Caco-2 (cell line): ENCODE measurements around the gene PPP2R5D. TPM values are rescaled to one million over a fixed set of nuclear protein-coding genes. Genes with fewer than 3 reads are reported as not detected.

Source experiments
- BruUV-seq: library from RNA; stranded (reverse); fragments of 400-500 nt; replicated peaks from 2 replicates; lab custom pipeline; 2021; lab: Mats Ljungman, UMichigan
- CTCF ChIA-PET: fragments of 300-600 bp; sonication (Branson Sonifier 250); formaldehyde crosslinking; loops from one replicate; lab custom pipeline; 2022; ENCODE audit warnings: antibody characterized with exemption; lab: Charles Lee
- POLR2A ChIA-PET: fragments of 300-600 bp; sonication (Branson Sonifier 250); formaldehyde crosslinking; loops from one replicate; lab custom pipeline; 2022; ENCODE audit warnings: antibody characterized with exemption; lab: Charles Lee
- DNase-seq, 2 experiments: peaks; one replicate each; pipeline versions ENCODE4 v3.0.0 to v3.0.0-alpha.2; 2020 to 2022
- H3K27me3 ChIP-seq: replicated peaks from 2 replicates; pipeline ENCODE4 v1.6.0; 2011; ENCODE audit warnings: low read length; ENCODE audit not compliant: control insufficient read depth, insufficient read depth
- H3K36me3 ChIP-seq: 2 replicates; pipeline ENCODE4 v1.5.1; 2011; ENCODE audit warnings: low read length; ENCODE audit not compliant: control insufficient read depth, insufficient read depth
- H3K4me1 ChIP-seq: fragments of 250-450 bp; sonication (Bioruptor Pico); 2 replicates; pipeline ENCODE4 v1.5.1; 2020; ENCODE audit warnings: mild to moderate bottlenecking
- H3K4me3 ChIP-seq: 2 replicates; pipeline ENCODE4 v1.5.1; 2011; ENCODE audit warnings: low read depth, mild to moderate bottlenecking, control low read depth, low read length
- H3K9me3 ChIP-seq: fragments of 250-450 bp; sonication (Bioruptor Pico); 2 replicates; pipeline ENCODE4 v1.5.1; 2020; ENCODE audit warnings: mild to moderate bottlenecking, moderate library complexity
- H3K27ac Mint-ChIP-seq: one replicate; pipeline ENCODE4 v1.8.0; 2022; ENCODE audit warnings: mixed read lengths; ENCODE audit not compliant: unreplicated experiment
- H3K27me3 Mint-ChIP-seq: one replicate; pipeline ENCODE4 v1.8.0; 2022; ENCODE audit warnings: mixed read lengths; ENCODE audit not compliant: insufficient read depth, unreplicated experiment
- H3K36me3 Mint-ChIP-seq: one replicate; pipeline ENCODE4 v1.8.0; 2022; ENCODE audit warnings: mild to moderate bottlenecking, mixed read lengths; ENCODE audit not compliant: insufficient read depth, unreplicated experiment
- H3K4me1 Mint-ChIP-seq: one replicate; pipeline ENCODE4 v1.8.0; 2022; ENCODE audit warnings: low read depth, mixed read lengths; ENCODE audit not compliant: unreplicated experiment
- H3K4me3 Mint-ChIP-seq: one replicate; pipeline ENCODE4 v1.8.0; 2022; ENCODE audit warnings: mild to moderate bottlenecking, moderate library complexity, mixed read lengths; ENCODE audit not compliant: unreplicated experiment
- H3K9me3 Mint-ChIP-seq: one replicate; pipeline ENCODE4 v1.8.0; 2022; ENCODE audit warnings: mixed read lengths; ENCODE audit not compliant: unreplicated experiment
- CTCF ChIP-seq, 2 experiments: fragments of 200-600 bp in 1 of 2; IDR thresholded peaks; 1 replicate in 1 of 2; 2 replicates in 1 of 2; pipeline versions ENCODE4 v1.5.1 to v1.8.0; 2011 to 2022; ENCODE audit warnings: antibody characterized with exemption in 1 of 2, control low read depth in 1 of 2, inconsistent platforms in 1 of 2, low read depth in 1 of 2, low read length in 1 of 2, mild to moderate bottlenecking in 1 of 2, moderate library complexity in 1 of 2; ENCODE audit not compliant: insufficient read depth in 1 of 2, severe bottlenecking in 1 of 2, unreplicated experiment in 1 of 2
- intact Hi-C: fragments of 100-400 bp; cut with micrococcal nuclease; formaldehyde crosslinking; loops from one replicate; pipeline ENCODE4 v1.10.0; 2022; ENCODE audit not compliant: unreplicated experiment
- total RNA-seq: library from RNA; stranded (reverse); gene quantifications from 2 replicates; pipeline ENCODE4 v1.2.3, GENCODE V29; 2022

Gene PPP2R5D
- total RNA-seq, 1 experiment from 2014 or later: 45.0 TPM

DNA sequence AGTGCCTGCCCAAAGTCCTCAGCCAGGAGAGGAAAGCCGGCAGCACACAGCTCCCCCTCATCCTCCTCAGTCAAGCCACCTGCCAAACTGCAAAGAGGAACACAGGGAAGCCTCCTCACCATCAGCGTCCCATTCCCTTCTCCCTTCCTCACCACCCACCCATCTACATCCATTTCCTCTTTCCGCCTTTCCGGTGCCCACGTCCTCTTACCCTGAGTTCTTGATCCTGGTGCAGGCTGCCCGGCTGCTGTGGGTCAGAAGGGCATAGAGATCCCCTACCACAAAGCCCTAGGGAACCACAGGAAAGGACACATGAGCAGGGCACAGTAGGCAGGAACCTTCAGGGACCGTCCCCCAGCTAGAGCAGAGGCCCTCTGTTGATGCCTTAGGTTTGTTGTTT, 17.8 kb upstream of the PPP2R5D start:
- no peaks in the 10 kb centered on the region for H3K9me3 Mint-ChIP-seq
- 0 out of 2 replicates have a peak, but pooled peaks cover 6% of the 10 kb centered on the region for H3K4me1 ChIP-seq
- peaks cover 4% of the 10 kb centered on the region for H3K4me1 Mint-ChIP-seq
- ChIA-PET CTCF (interaction anchor here (1.6 kb wide), 1 partner anchor 18 kb away, joined by 3 read pairs; the partner anchor contains the start of gene PPP2R5D), POLR2A (no interaction called here)
- BruUV-seq: no TSS peak
- no peaks in the 10 kb centered on the region for H3K27me3 ChIP-seq
- no peak overlapping the region for H3K4me3 ChIP-seq
- no peak for DNase-seq
- intact Hi-C loops: no loop called here
- TF ChIP-seq CTCF (IDR thresholded peaks at IDR 0.05; ENCODE audit: insufficient read depth in 1 of 2, low read depth in 1 of 2, low read length in 1 of 2, severe bottlenecking in 1 of 2, unreplicated experiment in 1 of 2): no peak
- H3K36me3 ChIP-seq: no peaks in the 10 kb centered on the region
- no peak overlapping the region for H3K27ac Mint-ChIP-seq
- H3K36me3 Mint-ChIP-seq: peaks cover 5% of the 10 kb centered on the region
- H3K4me3 Mint-ChIP-seq: no peak overlapping the region
- H3K9me3 ChIP-seq: no peaks in the 10 kb centered on the region
- H3K27me3 Mint-ChIP-seq: no peaks in the 10 kb centered on the region

- intact Hi-C loops: no loop called here
- ChIA-PET POLR2A (no interaction called here), CTCF (no interaction called here)
- no peaks in the 10 kb centered on the region for H3K27me3 Mint-ChIP-seq
- DNase-seq: no peak
- BruUV-seq: no TSS peak
- H3K4me1 ChIP-seq: 0 out of 2 replicates have a peak, but pooled peaks cover 6% of the 10 kb centered on the region
- no peaks in the 10 kb centered on the region for H3K27me3 ChIP-seq
- no peaks in the 10 kb centered on the region for H3K36me3 ChIP-seq
- H3K4me3 ChIP-seq: no peak overlapping the region
- peaks cover 6% of the 10 kb centered on the region for H3K36me3 Mint-ChIP-seq
- peaks cover 4% of the 10 kb centered on the region for H3K4me1 Mint-ChIP-seq
- no peak overlapping the region for H3K4me3 Mint-ChIP-seq
- TF ChIP-seq CTCF (IDR thresholded peaks at IDR 0.05; ENCODE audit: insufficient read depth in 1 of 2, low read depth in 1 of 2, low read length in 1 of 2, severe bottlenecking in 1 of 2, unreplicated experiment in 1 of 2): no peak
- H3K9me3 Mint-ChIP-seq: no peaks in the 10 kb centered on the region
- H3K27ac Mint-ChIP-seq: no peak overlapping the region
- H3K9me3 ChIP-seq: no peaks in the 10 kb centered on the region
These were observed 17.1 kb upstream of the PPP2R5D start for GRCh38 chr6:42967228-42967627.

DNA sequence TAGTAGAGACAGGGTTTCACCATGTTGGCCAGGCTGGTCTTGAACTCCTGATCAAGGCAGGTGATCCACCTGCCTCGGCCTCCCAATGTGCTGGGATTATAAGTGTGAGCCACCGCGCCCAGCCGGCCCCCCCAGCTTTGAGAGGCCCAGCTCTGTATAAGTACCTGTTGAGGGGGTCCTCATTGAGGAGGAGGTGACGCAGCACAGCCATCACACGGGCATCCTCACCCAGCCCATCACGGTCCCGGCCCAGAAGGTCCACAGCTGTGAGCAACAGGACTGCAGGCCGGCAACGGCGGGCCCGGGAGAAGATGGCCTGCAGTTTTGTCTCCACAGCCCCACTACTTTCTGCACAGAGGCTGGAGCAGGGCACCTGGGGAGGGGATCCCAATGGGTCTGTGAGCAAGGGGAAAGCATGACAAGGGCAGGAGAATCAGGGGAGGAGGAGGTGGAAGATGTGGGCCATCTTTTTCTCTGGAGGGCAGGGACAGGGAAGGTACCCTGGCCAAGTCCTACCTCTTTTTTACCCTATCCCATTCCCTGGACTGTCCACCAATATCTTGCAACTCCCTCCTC, 16.2 kb upstream of the PPP2R5D start:
- Histone ChIP-seq H3K4me1 (0 out of 2 replicates have a peak, but pooled peaks cover 6% of the 10 kb centered on the region), H3K36me3 (no peaks in the 10 kb centered on the region), H3K9me3 (no peaks in the 10 kb centered on the region), H3K27me3 (no peaks in the 10 kb centered on the region), H3K4me3 (no peak overlapping the region)
- no peak overlapping the region for H3K4me3 Mint-ChIP-seq
- ChIA-PET CTCF (no interaction called here), POLR2A (no interaction called here)
- H3K27ac Mint-ChIP-seq: no peak overlapping the region
- DNase-seq: no peak
- peaks cover 4% of the 10 kb centered on the region for H3K4me1 Mint-ChIP-seq
- BruUV-seq: no TSS peak
- TF ChIP-seq CTCF (IDR thresholded peaks at IDR 0.05; ENCODE audit: insufficient read depth in 1 of 2, low read depth in 1 of 2, low read length in 1 of 2, severe bottlenecking in 1 of 2, unreplicated experiment in 1 of 2): no peak
- H3K27me3 Mint-ChIP-seq: no peaks in the 10 kb centered on the region
- intact Hi-C loops: no loop called here
- H3K9me3 Mint-ChIP-seq: no peaks in the 10 kb centered on the region
- H3K36me3 Mint-ChIP-seq: peaks cover 6% of the 10 kb centered on the region
